ELF-1 (cell line): ENCODE results near the gene MFAP4.
A peak's percentile ranks its signal among the peaks of the same experiment; 100 is the strongest.
"Not testable (repeated sequence)": the region's sequence is repeated elsewhere in the genome, so short reads cannot be mapped to it uniquely, and the experiment has no call there.

Experiments
- DNase-seq: peaks from one replicate; pipeline ENCODE4 v3.0.0-alpha.2; 2016; ENCODE audit warnings: low read depth, low spot score

Gene MFAP4

DNA sequence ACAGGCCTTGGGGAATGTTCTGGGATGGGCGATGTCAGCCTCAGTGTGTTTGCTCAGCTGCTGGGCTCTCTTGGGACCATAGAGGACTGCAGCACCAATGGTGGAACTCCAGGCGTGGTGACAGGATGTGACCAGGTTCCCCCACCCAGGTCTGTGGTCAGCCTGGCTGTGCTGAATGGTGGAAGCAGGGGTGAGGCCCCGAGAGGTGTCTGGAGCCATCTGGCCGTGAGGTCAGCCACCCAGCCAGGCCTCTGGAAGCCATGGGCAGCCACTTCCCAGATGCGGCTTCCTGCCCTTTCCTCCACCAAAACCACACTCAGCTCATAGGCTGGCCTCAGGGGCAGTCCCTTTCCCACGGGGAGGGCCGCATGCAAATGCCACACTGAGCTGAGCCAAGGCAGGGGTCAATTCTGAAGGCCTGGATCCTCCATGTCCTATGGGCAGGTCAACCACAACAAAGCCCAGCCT, 16.5 kb downstream of the MFAP4 start:
- no peak for DNase-seq

DNA sequence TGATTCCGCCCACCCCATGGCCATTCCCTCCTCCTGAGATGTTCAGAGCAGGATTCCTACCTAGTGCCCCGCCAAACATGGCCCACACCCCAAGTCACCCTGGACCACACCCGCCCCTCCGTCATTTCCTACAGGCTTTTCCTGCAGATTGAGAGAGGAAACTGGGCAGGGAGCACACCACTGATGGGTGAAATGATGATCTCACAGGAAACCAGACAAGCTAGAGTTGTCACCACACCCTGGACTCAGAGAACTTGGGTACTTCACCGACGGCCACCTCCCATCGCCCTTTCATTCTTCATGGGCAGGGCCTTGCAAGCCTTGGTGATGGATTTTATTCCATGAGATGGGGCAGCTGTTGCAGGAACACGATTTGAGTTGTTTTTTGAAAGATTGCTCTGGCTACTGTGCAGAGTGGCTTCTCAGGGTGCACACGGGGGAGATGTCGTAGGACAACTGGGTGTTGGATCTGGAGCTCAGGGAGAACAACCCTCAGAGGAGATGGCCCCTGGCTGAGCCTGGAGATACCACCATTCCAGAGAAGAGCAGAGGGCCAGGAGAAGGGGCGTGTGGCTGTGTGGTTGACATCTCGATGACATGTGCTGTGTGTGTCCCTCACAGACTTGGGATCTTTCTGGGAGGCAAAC, 17.0 kb downstream of the MFAP4 start:
- DNase-seq = no peak

- DNase-seq = no peak
Measured at GRCh38 chr17:19369107-19369778, 17.7 kb downstream of the MFAP4 start.

DNA sequence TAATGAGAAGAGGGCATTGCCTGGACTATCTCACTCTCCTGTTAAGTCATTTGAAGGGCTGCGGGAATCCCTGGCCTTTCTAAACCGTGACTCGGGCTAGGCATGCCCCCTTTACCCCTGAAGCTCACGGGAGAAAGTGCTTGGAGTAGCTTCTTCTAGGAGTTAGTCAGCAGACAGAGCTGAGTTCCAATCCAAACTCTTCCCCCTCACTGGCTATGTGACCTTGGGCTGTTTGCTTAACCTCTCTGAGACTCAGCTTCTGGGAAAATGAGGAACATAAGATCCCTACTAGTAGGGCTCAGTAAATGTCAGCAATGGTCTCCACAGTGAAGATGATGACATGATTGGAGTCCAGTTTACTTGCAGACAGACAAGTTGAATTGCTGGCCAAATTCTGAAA, 18.8 kb downstream of the MFAP4 start:
- no peak for DNase-seq

DNA sequence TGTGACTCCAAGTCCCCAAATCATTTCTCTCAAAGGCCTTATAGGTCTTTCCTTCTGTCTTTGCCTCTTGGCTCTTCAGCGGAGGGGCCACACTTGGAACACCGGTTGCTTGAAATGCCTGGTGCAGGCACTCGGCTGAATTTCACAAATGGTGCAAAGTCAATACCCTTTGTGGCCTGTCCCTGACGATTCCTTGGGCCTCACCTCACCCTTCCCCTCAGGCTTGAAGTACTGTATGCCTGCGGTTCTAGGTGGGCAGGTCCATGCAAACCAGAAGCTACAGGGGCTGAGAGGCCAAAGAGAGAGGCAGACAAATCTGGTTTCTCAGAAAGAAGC, 20.4 kb downstream of the MFAP4 start:
- no peak for DNase-seq

DNA sequence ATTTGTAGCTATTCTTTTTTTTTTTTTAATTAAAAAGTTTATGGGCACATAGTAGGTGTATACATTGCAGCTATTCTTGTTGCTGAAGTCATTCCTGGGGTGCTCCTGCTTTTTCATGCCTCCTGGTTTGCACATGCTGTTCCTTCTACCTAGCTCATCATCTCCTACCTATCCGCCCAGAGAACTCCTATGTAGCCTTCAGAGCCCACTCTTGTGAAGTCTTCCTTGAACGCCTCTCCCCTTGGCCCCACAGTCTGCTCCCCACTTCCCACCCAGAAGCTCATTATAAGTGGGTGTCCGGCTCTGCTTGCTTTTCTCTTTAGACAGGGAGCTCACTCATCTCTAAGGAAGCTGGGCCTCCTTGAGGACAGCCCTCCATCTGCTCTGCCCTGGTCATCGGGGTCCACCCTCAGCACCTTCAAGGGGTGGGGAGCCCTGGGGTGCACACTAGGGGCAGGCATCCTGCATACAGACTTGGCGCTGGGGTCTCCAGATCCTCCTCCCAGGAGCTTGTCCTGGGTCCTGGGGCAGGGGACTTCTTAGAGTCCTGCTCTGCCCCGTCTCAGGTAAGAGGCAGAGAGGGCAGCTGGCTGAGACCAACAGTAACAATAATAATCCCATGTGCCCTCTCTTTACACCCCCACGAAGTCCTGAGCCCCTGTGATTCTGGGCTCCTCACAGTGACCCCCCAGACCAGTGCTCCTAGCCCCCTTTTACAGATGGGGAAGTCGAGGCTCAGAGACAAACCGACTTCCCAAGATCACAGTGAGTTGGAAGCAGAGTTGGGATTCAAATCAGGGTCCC, 21.0 kb downstream of the MFAP4 start:
- no peak for DNase-seq

GRCh38 chr17:19365499-19365817, 21.5 kb downstream of the MFAP4 start:
- no peak for DNase-seq

DNA sequence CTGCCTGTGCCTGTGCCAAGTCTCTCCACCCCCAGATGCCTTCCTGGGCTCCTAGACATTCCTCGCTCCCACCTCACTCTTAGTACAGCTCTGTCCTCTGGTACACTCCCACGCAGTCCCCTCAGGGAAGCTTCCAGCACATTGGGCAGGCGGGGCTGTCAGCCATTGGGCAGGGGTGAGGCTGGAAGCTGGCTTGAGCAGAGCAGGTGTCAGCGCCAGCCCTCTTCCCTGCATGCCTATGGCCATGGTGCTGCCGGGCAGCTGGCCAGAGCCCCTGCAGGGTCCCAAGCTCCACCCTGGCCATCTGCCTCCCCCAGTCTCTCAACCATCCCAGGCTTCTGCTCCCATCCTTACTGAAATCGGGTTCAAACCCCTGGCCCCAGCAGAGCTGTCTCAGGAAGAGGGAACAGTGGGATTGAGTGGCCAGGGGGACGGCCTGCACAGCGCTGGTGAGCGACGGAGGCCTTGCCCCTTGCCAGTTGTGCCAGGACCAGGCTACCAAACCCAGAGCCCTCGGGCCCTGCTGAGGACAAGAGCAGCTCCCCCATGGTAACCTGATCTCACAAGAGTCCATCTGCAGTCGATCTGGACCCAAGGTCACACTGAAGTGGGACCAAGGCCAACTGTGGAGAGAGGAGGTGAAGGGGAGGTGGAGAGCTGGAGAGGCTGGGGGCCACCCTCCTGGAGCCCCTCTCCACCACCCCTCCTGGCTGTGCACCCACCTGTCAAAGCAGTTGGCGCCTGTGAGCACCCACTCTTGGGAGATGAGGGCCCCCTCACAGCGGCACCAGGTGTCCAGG, 22.1 kb downstream of the MFAP4 start:
- DNase-seq = no peak

DNA sequence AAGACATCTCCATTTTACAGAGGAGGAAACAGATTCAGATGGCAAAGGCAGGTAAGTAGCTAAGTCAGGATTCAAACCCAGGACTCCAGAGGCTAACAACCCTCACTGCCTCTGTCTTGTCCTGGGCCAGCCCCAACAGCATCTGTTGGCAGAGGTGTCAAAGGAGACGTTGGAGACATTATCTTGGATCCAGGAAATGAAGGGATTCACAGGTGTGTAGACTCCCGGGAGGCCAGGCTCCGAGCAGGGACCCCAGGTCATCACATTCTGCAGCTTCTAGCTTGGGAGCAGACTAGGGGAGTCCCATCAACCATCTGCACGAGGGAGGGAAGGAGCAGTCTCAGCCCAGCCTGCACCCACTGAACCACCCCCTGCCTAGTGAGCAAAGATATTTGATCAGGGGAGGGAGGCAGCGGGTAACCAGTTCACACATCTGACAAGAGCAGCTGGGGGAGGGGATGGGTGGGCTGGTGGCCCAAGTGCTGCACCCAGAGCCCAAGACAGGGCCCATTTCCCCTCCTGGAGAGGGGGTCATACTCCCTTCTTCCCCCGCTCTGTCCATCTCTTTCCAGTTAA, 23.4 kb downstream of the MFAP4 start:
- DNase-seq = no peak

DNA sequence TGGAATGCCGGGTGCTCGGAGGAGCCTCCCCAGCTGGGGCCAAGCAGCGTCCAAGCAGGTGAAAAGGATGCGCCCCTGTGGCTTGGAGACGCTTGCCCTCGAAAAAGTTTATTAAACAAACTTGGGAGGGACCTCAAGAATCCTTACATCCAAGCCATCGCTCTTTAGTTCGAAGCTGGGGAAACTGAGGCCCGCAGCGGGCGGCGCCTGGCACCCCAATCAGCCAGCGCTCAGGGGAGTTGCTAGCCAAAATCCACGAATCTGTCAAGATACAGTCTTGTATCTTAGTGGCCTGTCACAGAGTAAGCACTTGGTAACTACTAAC, 23.9 kb downstream of the MFAP4 start:
- no peak for DNase-seq

DNA sequence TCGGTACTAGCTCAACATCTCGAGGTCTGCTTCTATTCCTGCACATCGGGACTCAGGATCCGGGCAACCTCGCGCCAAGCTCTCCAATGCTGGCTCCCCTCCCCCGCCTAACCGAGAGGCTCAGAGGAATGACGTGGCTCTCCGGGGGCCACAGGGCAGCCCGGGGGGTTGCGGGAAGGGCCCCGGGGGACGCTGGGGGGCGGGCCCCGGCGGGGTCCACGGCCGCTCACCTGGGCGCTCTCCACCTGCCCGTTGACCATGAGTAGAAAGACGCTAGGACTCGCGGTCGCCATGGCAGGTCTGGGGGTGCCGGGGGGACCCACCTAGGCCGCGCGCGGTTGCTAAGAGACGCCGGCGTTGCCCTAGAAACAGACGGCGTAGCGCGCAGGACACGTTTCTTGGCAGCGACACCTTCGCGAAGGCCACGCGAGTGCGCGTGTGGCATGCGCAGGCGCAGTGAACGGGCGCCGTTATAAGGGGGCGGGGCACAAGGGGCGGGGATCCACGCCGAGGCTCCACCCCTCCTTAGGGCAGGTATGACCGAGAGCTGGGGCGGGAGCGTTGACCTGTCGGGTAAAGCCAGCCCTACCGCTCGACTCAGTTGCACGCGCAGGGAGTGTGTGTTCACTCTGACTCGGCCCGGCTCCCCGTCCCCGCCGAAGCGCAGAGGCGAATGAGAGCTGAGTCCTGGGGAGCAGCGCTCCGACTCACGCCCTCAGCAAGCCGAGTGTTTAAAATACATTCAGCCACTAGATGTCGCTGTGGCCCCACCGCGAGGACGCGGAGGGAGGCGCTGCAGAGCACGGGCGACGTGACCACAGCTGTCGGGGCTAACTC, 24.5 kb downstream of the MFAP4 start, which contains the start of gene B9D1:
Gene B9D1 (minus strand): TSS at position 447 of the 837 bp plus-strand sequence. CDS start 154 bp downstream, at position 293.
- DNase-seq = peak; percentile 96

- no peak for DNase-seq
Measured at GRCh38 chr17:19361944-19362276, 25.1 kb downstream of the MFAP4 start.

GRCh38 chr17:19361326-19361725, 25.7 kb downstream of the MFAP4 start:
- DNase-seq = no peak

GRCh38 chr17:19360772-19361171, 26.2 kb downstream of the MFAP4 start:
- no peak for DNase-seq

GRCh38 chr17:19359856-19360255, 27.1 kb downstream of the MFAP4 start:
- DNase-seq = no peak

GRCh38 chr17:19359151-19359550, 27.8 kb downstream of the MFAP4 start:
- DNase-seq = no peak

GRCh38 chr17:19357761-19358160, 29.2 kb downstream of the MFAP4 start:
- no peak for DNase-seq

- no peak for DNase-seq
Measured at GRCh38 chr17:19357351-19357750, 29.6 kb downstream of the MFAP4 start.

- DNase-seq = no peak
Measured at GRCh38 chr17:19354748-19355147, 32.2 kb downstream of the MFAP4 start.

- not testable (repeated sequence) for DNase-seq
Measured at GRCh38 chr17:19353401-19353800, 33.6 kb downstream of the MFAP4 start.

GRCh38 chr17:19348806-19349205, 38.2 kb downstream of the MFAP4 start:
- no peak for DNase-seq
